ENCODE data around the gene NOMO2.
"Not testable (repeated sequence)": the region's sequence is repeated elsewhere in the genome, so short reads cannot be mapped to it uniquely, and the experiment has no call there.

DNA sequence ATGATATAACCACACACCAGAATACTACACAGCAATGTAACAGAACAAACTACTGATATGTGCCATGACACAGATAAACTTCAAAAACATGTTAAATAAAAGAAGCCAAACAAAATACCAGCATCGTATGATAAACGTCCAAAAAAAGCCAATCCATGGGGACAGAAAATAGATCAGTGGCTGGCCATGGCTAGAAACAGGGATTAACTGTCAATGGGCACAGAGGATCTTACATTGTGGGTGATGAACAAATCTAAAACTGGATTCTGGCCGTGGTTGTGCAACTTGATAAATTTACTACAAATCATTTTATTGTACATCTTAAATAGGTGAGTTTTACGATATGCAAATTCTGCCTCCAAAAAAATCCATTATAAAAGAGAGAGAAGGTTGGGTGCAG is 35.4 kb downstream of the NOMO2 start:
- TF ChIP-seq, protein P1, sequence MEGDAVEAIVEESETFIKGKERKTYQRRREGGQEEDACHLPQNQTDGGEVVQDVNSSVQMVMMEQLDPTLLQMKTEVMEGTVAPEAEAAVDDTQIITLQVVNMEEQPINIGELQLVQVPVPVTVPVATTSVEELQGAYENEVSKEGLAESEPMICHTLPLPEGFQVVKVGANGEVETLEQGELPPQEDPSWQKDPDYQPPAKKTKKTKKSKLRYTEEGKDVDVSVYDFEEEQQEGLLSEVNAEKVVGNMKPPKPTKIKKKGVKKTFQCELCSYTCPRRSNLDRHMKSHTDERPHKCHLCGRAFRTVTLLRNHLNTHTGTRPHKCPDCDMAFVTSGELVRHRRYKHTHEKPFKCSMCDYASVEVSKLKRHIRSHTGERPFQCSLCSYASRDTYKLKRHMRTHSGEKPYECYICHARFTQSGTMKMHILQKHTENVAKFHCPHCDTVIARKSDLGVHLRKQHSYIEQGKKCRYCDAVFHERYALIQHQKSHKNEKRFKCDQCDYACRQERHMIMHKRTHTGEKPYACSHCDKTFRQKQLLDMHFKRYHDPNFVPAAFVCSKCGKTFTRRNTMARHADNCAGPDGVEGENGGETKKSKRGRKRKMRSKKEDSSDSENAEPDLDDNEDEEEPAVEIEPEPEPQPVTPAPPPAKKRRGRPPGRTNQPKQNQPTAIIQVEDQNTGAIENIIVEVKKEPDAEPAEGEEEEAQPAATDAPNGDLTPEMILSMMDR (IDR thresholded peaks at IDR 0.05; ENCODE audit: low read depth, low read length, missing input control), result not testable (repeated sequence)
- not testable (repeated sequence) for TF ChIP-seq TAF1 (conservative IDR thresholded peaks at IDR 0.05); EGR1 (IDR thresholded peaks at IDR 0.05; ENCODE audit: low read depth in 2 of 2); RXRA (IDR thresholded peaks at IDR 0.05); FOXA1 (IDR thresholded peaks at IDR 0.05); SP1 (IDR thresholded peaks at IDR 0.05); RAD21 (IDR thresholded peaks at IDR 0.05); JUND (IDR thresholded peaks at IDR 0.05); NR2F2 (IDR thresholded peaks at IDR 0.05)
- TF ChIP-seq, protein P2, sequence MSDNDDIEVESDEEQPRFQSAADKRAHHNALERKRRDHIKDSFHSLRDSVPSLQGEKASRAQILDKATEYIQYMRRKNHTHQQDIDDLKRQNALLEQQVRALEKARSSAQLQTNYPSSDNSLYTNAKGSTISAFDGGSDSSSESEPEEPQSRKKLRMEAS (IDR thresholded peaks at IDR 0.05), result not testable (repeated sequence)
- TF ChIP-seq, protein P3, sequence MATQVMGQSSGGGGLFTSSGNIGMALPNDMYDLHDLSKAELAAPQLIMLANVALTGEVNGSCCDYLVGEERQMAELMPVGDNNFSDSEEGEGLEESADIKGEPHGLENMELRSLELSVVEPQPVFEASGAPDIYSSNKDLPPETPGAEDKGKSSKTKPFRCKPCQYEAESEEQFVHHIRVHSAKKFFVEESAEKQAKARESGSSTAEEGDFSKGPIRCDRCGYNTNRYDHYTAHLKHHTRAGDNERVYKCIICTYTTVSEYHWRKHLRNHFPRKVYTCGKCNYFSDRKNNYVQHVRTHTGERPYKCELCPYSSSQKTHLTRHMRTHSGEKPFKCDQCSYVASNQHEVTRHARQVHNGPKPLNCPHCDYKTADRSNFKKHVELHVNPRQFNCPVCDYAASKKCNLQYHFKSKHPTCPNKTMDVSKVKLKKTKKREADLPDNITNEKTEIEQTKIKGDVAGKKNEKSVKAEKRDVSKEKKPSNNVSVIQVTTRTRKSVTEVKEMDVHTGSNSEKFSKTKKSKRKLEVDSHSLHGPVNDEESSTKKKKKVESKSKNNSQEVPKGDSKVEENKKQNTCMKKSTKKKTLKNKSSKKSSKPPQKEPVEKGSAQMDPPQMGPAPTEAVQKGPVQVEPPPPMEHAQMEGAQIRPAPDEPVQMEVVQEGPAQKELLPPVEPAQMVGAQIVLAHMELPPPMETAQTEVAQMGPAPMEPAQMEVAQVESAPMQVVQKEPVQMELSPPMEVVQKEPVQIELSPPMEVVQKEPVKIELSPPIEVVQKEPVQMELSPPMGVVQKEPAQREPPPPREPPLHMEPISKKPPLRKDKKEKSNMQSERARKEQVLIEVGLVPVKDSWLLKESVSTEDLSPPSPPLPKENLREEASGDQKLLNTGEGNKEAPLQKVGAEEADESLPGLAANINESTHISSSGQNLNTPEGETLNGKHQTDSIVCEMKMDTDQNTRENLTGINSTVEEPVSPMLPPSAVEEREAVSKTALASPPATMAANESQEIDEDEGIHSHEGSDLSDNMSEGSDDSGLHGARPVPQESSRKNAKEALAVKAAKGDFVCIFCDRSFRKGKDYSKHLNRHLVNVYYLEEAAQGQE (IDR thresholded peaks at IDR 0.05), result not testable (repeated sequence)
- TF ChIP-seq, protein P4, sequence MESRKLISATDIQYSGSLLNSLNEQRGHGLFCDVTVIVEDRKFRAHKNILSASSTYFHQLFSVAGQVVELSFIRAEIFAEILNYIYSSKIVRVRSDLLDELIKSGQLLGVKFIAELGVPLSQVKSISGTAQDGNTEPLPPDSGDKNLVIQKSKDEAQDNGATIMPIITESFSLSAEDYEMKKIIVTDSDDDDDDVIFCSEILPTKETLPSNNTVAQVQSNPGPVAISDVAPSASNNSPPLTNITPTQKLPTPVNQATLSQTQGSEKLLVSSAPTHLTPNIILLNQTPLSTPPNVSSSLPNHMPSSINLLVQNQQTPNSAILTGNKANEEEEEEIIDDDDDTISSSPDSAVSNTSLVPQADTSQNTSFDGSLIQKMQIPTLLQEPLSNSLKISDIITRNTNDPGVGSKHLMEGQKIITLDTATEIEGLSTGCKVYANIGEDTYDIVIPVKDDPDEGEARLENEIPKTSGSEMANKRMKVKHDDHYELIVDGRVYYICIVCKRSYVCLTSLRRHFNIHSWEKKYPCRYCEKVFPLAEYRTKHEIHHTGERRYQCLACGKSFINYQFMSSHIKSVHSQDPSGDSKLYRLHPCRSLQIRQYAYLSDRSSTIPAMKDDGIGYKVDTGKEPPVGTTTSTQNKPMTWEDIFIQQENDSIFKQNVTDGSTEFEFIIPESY (IDR thresholded peaks at IDR 0.05), result not testable (repeated sequence)

All from liver (tissue), 3 donors.